ENCODE results near the gene RBL1.
"Not testable (repeated sequence)": the region's sequence is repeated elsewhere in the genome, so short reads cannot be mapped to it uniquely, and the experiment has no call there.

The RBL1 gene, protein sequence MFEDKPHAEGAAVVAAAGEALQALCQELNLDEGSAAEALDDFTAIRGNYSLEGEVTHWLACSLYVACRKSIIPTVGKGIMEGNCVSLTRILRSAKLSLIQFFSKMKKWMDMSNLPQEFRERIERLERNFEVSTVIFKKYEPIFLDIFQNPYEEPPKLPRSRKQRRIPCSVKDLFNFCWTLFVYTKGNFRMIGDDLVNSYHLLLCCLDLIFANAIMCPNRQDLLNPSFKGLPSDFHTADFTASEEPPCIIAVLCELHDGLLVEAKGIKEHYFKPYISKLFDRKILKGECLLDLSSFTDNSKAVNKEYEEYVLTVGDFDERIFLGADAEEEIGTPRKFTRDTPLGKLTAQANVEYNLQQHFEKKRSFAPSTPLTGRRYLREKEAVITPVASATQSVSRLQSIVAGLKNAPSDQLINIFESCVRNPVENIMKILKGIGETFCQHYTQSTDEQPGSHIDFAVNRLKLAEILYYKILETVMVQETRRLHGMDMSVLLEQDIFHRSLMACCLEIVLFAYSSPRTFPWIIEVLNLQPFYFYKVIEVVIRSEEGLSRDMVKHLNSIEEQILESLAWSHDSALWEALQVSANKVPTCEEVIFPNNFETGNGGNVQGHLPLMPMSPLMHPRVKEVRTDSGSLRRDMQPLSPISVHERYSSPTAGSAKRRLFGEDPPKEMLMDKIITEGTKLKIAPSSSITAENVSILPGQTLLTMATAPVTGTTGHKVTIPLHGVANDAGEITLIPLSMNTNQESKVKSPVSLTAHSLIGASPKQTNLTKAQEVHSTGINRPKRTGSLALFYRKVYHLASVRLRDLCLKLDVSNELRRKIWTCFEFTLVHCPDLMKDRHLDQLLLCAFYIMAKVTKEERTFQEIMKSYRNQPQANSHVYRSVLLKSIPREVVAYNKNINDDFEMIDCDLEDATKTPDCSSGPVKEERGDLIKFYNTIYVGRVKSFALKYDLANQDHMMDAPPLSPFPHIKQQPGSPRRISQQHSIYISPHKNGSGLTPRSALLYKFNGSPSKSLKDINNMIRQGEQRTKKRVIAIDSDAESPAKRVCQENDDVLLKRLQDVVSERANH

GRCh38 chr20:37095599-37096414 is at the start of gene RBL1:
Gene RBL1, minus strand, starts transcription at chr20:37095997. Its CDS starts 69 bp downstream, at chr20:37095928.
- Mint-ChIP-seq H3K4me3 (peak within 1 kb of the TSS; percentile 98), H3K27me3 (no peaks in the 10 kb centered on the region), H3K36me3 (ENCODE audit: insufficient read depth) (peaks cover 17% of the 10 kb centered on the region), H3K27ac (ENCODE audit: low read depth) (peak within 1 kb of the TSS; percentile 98), H3K9me3 (no peaks in the 10 kb centered on the region), H3K4me1 (peaks cover 22% of the 10 kb centered on the region)
- peak; percentile 74 to 79 for DNase-seq (ENCODE audit: low spot score in 2 of 2)
- ATAC-seq (replicated peaks; ENCODE audit: extremely low read depth, poor library complexity, severe bottlenecking), result peak; percentile 84

GRCh38 chr20:37144856-37145404 is 49.1 kb upstream of the RBL1 start:
- peaks cover 1% of the 10 kb centered on the region for H3K36me3 Mint-ChIP-seq (ENCODE audit: insufficient read depth)
- H3K9me3 Mint-ChIP-seq, result no peaks in the 10 kb centered on the region
- no peak for ATAC-seq (replicated peaks; ENCODE audit: extremely low read depth, poor library complexity, severe bottlenecking)
- H3K27me3 Mint-ChIP-seq, result no peaks in the 10 kb centered on the region
- no peak overlapping the region for H3K4me3 Mint-ChIP-seq
- no peak overlapping the region for H3K27ac Mint-ChIP-seq (ENCODE audit: low read depth)
- no peaks in the 10 kb centered on the region for H3K4me1 Mint-ChIP-seq
- DNase-seq (ENCODE audit: low spot score in 2 of 2), result no peak

GRCh38 chr20:37142708-37143107 is 46.9 kb upstream of the RBL1 start:
- Mint-ChIP-seq H3K27me3 (no peaks in the 10 kb centered on the region), H3K27ac (ENCODE audit: low read depth) (no peak overlapping the region), H3K36me3 (ENCODE audit: insufficient read depth) (peaks cover 1% of the 10 kb centered on the region), H3K4me3 (no peak overlapping the region), H3K4me1 (no peaks in the 10 kb centered on the region), H3K9me3 (no peaks in the 10 kb centered on the region)
- DNase-seq (ENCODE audit: low spot score in 2 of 2) (no peak), ATAC-seq (replicated peaks; ENCODE audit: extremely low read depth, poor library complexity, severe bottlenecking) (no peak)

- peaks cover 6% of the 10 kb centered on the region for H3K4me1 Mint-ChIP-seq
- peaks cover under 1% of the 10 kb centered on the region for H3K36me3 Mint-ChIP-seq (ENCODE audit: insufficient read depth)
- no peak for DNase-seq (ENCODE audit: low spot score in 2 of 2)
- no peaks in the 10 kb centered on the region for H3K9me3 Mint-ChIP-seq
- H3K4me3 Mint-ChIP-seq, result no peak overlapping the region
- H3K27ac Mint-ChIP-seq (ENCODE audit: low read depth), result no peak overlapping the region
- no peak for ATAC-seq (replicated peaks; ENCODE audit: extremely low read depth, poor library complexity, severe bottlenecking)
- H3K27me3 Mint-ChIP-seq, result no peaks in the 10 kb centered on the region
Measured at GRCh38 chr20:37137547-37137946, 41.8 kb upstream of the RBL1 start.

DNA sequence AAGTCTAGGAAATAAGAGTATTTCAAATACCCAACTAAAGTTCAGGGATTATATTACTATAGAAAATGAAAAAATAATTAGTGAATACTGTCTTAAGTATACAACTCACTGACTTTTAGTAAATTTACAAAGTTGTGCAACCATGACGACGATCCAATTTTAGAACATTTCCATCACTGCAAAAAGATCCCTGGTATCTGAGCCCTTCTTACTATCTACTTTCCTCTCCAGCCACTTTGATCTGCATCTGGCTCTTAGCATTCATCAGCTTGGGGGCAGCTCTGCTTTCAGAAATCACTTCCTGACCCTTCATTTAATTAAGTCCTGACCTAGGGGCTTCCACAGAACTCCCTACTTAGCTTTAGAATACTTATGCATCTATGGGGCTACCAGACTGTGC is 38.2 kb upstream of the RBL1 start:
- Mint-ChIP-seq H3K4me3 (no peak overlapping the region), H3K27ac (ENCODE audit: low read depth) (no peak overlapping the region), H3K4me1 (peaks cover 6% of the 10 kb centered on the region), H3K27me3 (no peaks in the 10 kb centered on the region), H3K9me3 (no peaks in the 10 kb centered on the region), H3K36me3 (ENCODE audit: insufficient read depth) (no peaks in the 10 kb centered on the region)
- ATAC-seq (replicated peaks; ENCODE audit: extremely low read depth, poor library complexity, severe bottlenecking) (no peak), DNase-seq (ENCODE audit: low spot score in 2 of 2) (no peak)

DNA sequence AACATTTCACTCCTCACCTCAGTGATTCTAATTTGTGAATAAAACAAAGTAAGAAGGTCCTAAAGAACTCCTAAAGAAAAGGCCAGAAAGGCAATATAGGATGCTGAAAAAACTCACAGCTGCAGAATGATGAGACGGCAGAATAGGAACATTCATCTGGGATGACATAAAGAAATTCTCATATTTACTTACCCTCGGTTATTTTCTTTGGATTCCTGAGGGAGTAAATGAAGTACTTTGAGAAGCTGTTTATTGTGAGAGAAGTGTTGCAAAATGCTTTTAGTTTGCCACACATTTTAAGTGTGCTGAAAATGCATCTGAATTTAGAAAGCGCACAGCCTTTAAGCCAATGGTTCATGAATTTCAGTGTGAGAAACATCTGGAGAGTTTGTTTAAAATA is 35.7 kb upstream of the RBL1 start:
- Mint-ChIP-seq H3K27me3 (no peaks in the 10 kb centered on the region), H3K4me1 (peaks cover under 1% of the 10 kb centered on the region), H3K4me3 (no peak overlapping the region), H3K36me3 (ENCODE audit: insufficient read depth) (no peaks in the 10 kb centered on the region), H3K27ac (ENCODE audit: low read depth) (peak overlapping the region; percentile 47), H3K9me3 (no peaks in the 10 kb centered on the region)
- DNase-seq (ENCODE audit: low spot score in 2 of 2) (no peak), ATAC-seq (replicated peaks; ENCODE audit: extremely low read depth, poor library complexity, severe bottlenecking) (no peak)

GRCh38 chr20:37128803-37129202 is 33.0 kb upstream of the RBL1 start:
- Mint-ChIP-seq H3K27me3 (no peaks in the 10 kb centered on the region), H3K4me1 (no peaks in the 10 kb centered on the region), H3K36me3 (ENCODE audit: insufficient read depth) (no peaks in the 10 kb centered on the region), H3K27ac (ENCODE audit: low read depth) (no peak overlapping the region), H3K9me3 (no peaks in the 10 kb centered on the region), H3K4me3 (no peak overlapping the region)
- ATAC-seq (replicated peaks; ENCODE audit: extremely low read depth, poor library complexity, severe bottlenecking) (no peak), DNase-seq (ENCODE audit: low spot score in 2 of 2) (no peak)

DNA sequence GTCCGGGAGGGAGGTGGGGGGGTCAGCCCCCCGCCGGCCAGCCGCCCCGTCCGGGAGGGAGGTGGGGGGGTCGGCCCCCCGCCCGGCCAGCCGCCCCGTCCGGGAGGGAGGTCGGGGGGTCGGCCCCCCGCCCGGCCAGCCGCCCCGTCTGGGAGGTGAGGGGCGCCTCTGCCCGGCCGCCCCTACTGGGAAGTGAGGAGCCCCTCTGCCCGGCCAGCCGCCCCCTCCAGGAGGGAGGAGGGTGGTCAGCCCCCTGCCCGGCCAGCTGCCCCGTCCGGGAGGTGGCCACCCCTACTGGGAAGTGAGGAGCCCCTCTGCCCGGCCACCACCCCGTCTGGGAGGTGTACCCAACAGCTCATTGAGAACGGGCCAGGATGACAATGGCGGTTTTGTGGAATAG is 30.5 kb upstream of the RBL1 start:
- DNase-seq (ENCODE audit: low spot score in 2 of 2); H3K4me3 Mint-ChIP-seq; H3K36me3 Mint-ChIP-seq (ENCODE audit: insufficient read depth); H3K27me3 Mint-ChIP-seq; H3K27ac Mint-ChIP-seq (ENCODE audit: low read depth); H3K4me1 Mint-ChIP-seq; H3K9me3 Mint-ChIP-seq; ATAC-seq (replicated peaks; ENCODE audit: extremely low read depth, poor library complexity, severe bottlenecking): not testable (repeated sequence)

DNA sequence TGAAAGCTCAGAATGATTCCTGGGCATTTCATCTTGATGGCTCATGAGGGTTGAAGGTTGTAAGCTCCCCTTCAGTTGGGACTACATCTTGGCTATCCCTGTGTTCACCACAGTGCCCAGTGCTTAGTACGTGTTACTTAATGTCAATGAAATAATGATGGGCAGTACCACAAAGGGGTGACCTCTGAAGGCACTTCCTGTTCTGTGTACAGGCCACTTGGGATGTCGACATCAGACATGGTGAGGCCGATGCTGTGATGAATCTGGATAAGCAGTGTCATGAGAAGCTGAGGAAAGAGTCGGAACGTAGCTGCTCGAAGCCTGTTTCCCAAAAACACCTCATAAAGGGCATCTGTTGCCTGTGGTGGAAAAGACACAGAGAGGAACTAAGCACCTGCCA is 27.6 kb upstream of the RBL1 start:
- H3K4me1 Mint-ChIP-seq, result no peaks in the 10 kb centered on the region
- DNase-seq (ENCODE audit: low spot score in 2 of 2), result no peak
- ATAC-seq (replicated peaks; ENCODE audit: extremely low read depth, poor library complexity, severe bottlenecking), result no peak
- no peaks in the 10 kb centered on the region for H3K36me3 Mint-ChIP-seq (ENCODE audit: insufficient read depth)
- no peaks in the 10 kb centered on the region for H3K27me3 Mint-ChIP-seq
- H3K9me3 Mint-ChIP-seq, result no peaks in the 10 kb centered on the region
- no peak overlapping the region for H3K4me3 Mint-ChIP-seq
- no peak overlapping the region for H3K27ac Mint-ChIP-seq (ENCODE audit: low read depth)

- Mint-ChIP-seq H3K27me3 (no peaks in the 10 kb centered on the region), H3K9me3 (no peaks in the 10 kb centered on the region), H3K4me3 (no peak overlapping the region), H3K4me1 (no peaks in the 10 kb centered on the region), H3K27ac (ENCODE audit: low read depth) (no peak overlapping the region), H3K36me3 (ENCODE audit: insufficient read depth) (no peaks in the 10 kb centered on the region)
- ATAC-seq (replicated peaks; ENCODE audit: extremely low read depth, poor library complexity, severe bottlenecking) (no peak), DNase-seq (ENCODE audit: low spot score in 2 of 2) (no peak)
Measured at GRCh38 chr20:37120497-37120896, 24.7 kb upstream of the RBL1 start.

GRCh38 chr20:37119356-37120036 is 23.7 kb upstream of the RBL1 start:
- Mint-ChIP-seq H3K9me3 (no peaks in the 10 kb centered on the region), H3K36me3 (ENCODE audit: insufficient read depth) (no peaks in the 10 kb centered on the region), H3K27ac (ENCODE audit: low read depth) (no peak overlapping the region), H3K4me3 (no peak overlapping the region), H3K27me3 (no peaks in the 10 kb centered on the region), H3K4me1 (no peaks in the 10 kb centered on the region)
- DNase-seq (ENCODE audit: low spot score in 2 of 2) (no peak), ATAC-seq (replicated peaks; ENCODE audit: extremely low read depth, poor library complexity, severe bottlenecking) (no peak)

All from central memory CD8-positive, alpha-beta T cell (primary cell).